HEK293T (cell line): ENCODE data around the gene LRP5.

ENCODE experiments used
- ELF4 ChIP-seq: fragments of 450-650 bp; IDR thresholded peaks from 2 replicates; pipeline ENCODE4 v1.6.1; 2017; ENCODE audit warnings: antibody characterized with exemption
- FOXK2 ChIP-seq: fragments of 450-650 bp; IDR thresholded peaks from 2 replicates; pipeline ENCODE4 v1.6.1; 2016; ENCODE audit warnings: mild to moderate bottlenecking

DNA sequence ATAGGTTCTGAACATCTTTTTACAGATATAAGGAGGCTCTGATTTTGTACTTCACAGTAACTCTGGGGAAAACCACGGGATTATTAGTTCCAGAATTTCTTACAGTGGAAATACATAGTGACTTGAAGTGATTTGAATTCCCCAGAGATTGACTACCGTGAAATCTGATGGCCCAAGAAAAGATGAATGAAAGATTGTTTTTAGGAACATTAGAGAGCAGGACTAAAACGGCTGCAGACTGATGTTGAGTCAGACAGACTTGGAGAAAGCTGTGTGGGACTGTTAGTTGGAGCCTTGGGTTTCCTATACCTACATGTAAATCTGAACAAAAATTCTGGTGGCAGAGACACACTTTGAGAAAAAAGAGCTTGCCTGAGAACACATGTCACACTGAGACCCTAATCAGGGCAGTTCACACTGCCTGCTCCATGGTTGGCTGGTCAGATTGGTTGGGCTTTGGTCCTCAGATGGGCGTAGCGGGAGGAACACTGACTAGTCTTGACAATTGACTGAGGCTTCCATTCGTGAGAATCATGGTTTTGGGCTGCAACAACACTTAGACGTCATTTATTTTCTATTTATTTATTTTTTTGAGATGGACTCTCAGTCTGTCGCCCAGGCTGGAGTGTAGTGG lies 154.9 kb downstream of the LRP5 start:
- no peak for TF ChIP-seq ELF4
- no peak for TF ChIP-seq FOXK2
